Measurements from ENCODE around the gene TIMM44. TPM values are rescaled to one million over a fixed set of nuclear protein-coding genes. Genes with fewer than 3 reads are reported as not detected.

Gene TIMM44
- polyA plus RNA-seq, 1 of the 3 experiments (the other 2 are of a cell fraction): 49.7 TPM

GRCh38 chr19:7899751-7900378 lies 43.6 kb downstream of the TIMM44 start:
- no peak overlapping the region for H3K27ac ChIP-seq (ENCODE audit: low read depth in 2 of 2, low read length in 1 of 2)
- peaks cover 8% of the 10 kb centered on the region for H3K79me2 ChIP-seq (ENCODE audit: insufficient read depth)
- H3K9me3 ChIP-seq: no peaks in the 10 kb centered on the region
- H3K4me3 ChIP-seq (ENCODE audit: low read depth in 2 of 2, low read length in 1 of 2): no peak overlapping the region
- ChIA-PET POLR2A (no interaction called here), CTCF (interaction anchor here (0.6 to 1.6 kb wide), 4 partner anchors 12 to 47 kb away, joined by 3 to 12 read pairs (median 4); no protein-coding TSS in a partner anchor)
- peaks cover 0 to 13% of the 10 kb centered on the region in 2 experiments; a peak in 2 of 4 replicates for H3K4me1 ChIP-seq (ENCODE audit: control insufficient read depth in 1 of 2, insufficient read depth in 2 of 2, low read depth in 1 of 2, low read length in 1 of 2)
- no peaks in the 10 kb centered on the region for H3F3A ChIP-seq (replicated peaks; ENCODE audit: insufficient read depth)
- no peak for TF ChIP-seq CTCF (IDR thresholded peaks at IDR 0.05)
- DNase-seq: no peak
- no peak overlapping the region for H3K9ac ChIP-seq
- peaks cover 5% of the 10 kb centered on the region for H4K20me1 ChIP-seq (ENCODE audit: insufficient read depth)
- H3K36me3 ChIP-seq (replicated peaks in 1 of 2; ENCODE audit: control insufficient read depth in 1 of 2, insufficient read depth in 2 of 2, low read length in 1 of 2): peaks cover 0 to 1% of the 10 kb centered on the region in 2 experiments
- WGBS (ENCODE audit: low lambda C conversion rate): 89% methylated on average over 9 of the region's 34 CpGs
- H3K9me2 ChIP-seq: no peaks in the 10 kb centered on the region
- H2AFZ ChIP-seq (ENCODE audit: low read depth): no peak overlapping the region
- H3K27me3 ChIP-seq (ENCODE audit: insufficient read depth): no peaks in the 10 kb centered on the region
- no peak overlapping the region for H3K4me2 ChIP-seq

GRCh38 chr19:7898967-7899366 lies 44.5 kb downstream of the TIMM44 start:
- Histone ChIP-seq H3K36me3 (replicated peaks in 1 of 2; ENCODE audit: control insufficient read depth in 1 of 2, insufficient read depth in 2 of 2, low read length in 1 of 2) (no peaks in the 10 kb centered on the region), H3K27me3 (ENCODE audit: insufficient read depth) (no peaks in the 10 kb centered on the region), H3K27ac (ENCODE audit: low read depth in 2 of 2, low read length in 1 of 2) (no peak overlapping the region), H3K9me3 (no peaks in the 10 kb centered on the region), H3F3A (replicated peaks; ENCODE audit: insufficient read depth) (no peaks in the 10 kb centered on the region), H3K9me2 (no peaks in the 10 kb centered on the region), H3K4me1 (ENCODE audit: control insufficient read depth in 1 of 2, insufficient read depth in 2 of 2, low read depth in 1 of 2, low read length in 1 of 2) (peaks cover 0 to 8% of the 10 kb centered on the region in 2 experiments; a peak in 1 of 4 replicates), H3K4me3 (ENCODE audit: low read depth in 2 of 2, low read length in 1 of 2) (no peak overlapping the region), H3K4me2 (no peak overlapping the region), H3K9ac (no peak overlapping the region), H3K79me2 (ENCODE audit: insufficient read depth) (no peaks in the 10 kb centered on the region), H2AFZ (ENCODE audit: low read depth) (no peak overlapping the region), H4K20me1 (ENCODE audit: insufficient read depth) (no peaks in the 10 kb centered on the region)
- DNase-seq: no peak
- ChIA-PET CTCF (interaction anchor here (1.2 kb wide), 1 partner anchor 23 kb away, joined by 4 read pairs; no protein-coding TSS in a partner anchor), POLR2A (no interaction called here)
- TF ChIP-seq SIN3A (IDR thresholded peaks at IDR 0.05; ENCODE audit: borderline replicate concordance, low read depth, low read length) (no peak), RFX5 (IDR thresholded peaks at IDR 0.05; ENCODE audit: low read length) (no peak)
- WGBS (ENCODE audit: low lambda C conversion rate): 85% methylated on average over 14 of the region's 16 CpGs

GRCh38 chr19:7897292-7897691 lies 46.2 kb downstream of the TIMM44 start:
- Histone ChIP-seq H3K9me2 (no peaks in the 10 kb centered on the region), H3K4me3 (ENCODE audit: low read depth in 2 of 2, low read length in 1 of 2) (no peak overlapping the region), H3F3A (replicated peaks; ENCODE audit: insufficient read depth) (no peaks in the 10 kb centered on the region), H4K20me1 (ENCODE audit: insufficient read depth) (no peaks in the 10 kb centered on the region), H3K4me2 (no peak overlapping the region), H3K4me1 (ENCODE audit: control insufficient read depth in 1 of 2, insufficient read depth in 2 of 2, low read depth in 1 of 2, low read length in 1 of 2) (no peaks in the 10 kb centered on the region; a peak in 1 of 4 replicates), H3K9ac (no peak overlapping the region), H2AFZ (ENCODE audit: low read depth) (no peak overlapping the region), H3K27ac (ENCODE audit: low read depth in 2 of 2, low read length in 1 of 2) (no peak overlapping the region), H3K27me3 (ENCODE audit: insufficient read depth) (no peaks in the 10 kb centered on the region), H3K9me3 (no peaks in the 10 kb centered on the region), H3K36me3 (replicated peaks in 1 of 2; ENCODE audit: control insufficient read depth in 1 of 2, insufficient read depth in 2 of 2, low read length in 1 of 2) (no peaks in the 10 kb centered on the region), H3K79me2 (ENCODE audit: insufficient read depth) (no peaks in the 10 kb centered on the region)
- 72% methylated on average over 11 of the region's 11 CpGs for WGBS (ENCODE audit: low lambda C conversion rate)
- ChIA-PET CTCF (no interaction called here), POLR2A (interaction anchor here (0.6 to 0.9 kb wide), 2 partner anchors 34 to 717 kb away, joined by 3 read pairs; no protein-coding TSS in a partner anchor)
- no peak for TF ChIP-seq NFIC (IDR thresholded peaks at IDR 0.05; ENCODE audit: borderline replicate concordance)
- no peak for DNase-seq

Measured in SK-N-SH (cell line).